Neuronal stem cell (in vitro differentiated cells): Measurements from ENCODE around the gene MMS19.
"Not testable (repeated sequence)": the region's sequence is repeated elsewhere in the genome, so short reads cannot be mapped to it uniquely, and the experiment has no call there.

ENCODE experiments used
- DNase-seq: peaks from one replicate; pipeline ENCODE4 v3.0.0-alpha.2; 2013; ENCODE audit warnings: low spot score
- H2AFZ ChIP-seq: one replicate; pipeline ENCODE4 v1.6.1; 2013; ENCODE audit warnings: mild to moderate bottlenecking, low read length, inconsistent platforms
- H2AK5ac ChIP-seq: 2 replicates; pipeline ENCODE4 v1.6.1; 2013; ENCODE audit warnings: low read depth, mild to moderate bottlenecking, inconsistent platforms, low read length, moderate library complexity, mixed read lengths
- H2BK120ac ChIP-seq: 2 replicates; pipeline ENCODE4 v1.6.1; 2013; ENCODE audit warnings: low read depth, mild to moderate bottlenecking, inconsistent platforms, low read length, moderate library complexity, mixed read lengths
- H2BK12ac ChIP-seq: one replicate; pipeline ENCODE4 v1.6.1; 2013; ENCODE audit warnings: low read length, inconsistent platforms
- H2BK15ac ChIP-seq: 2 replicates; pipeline ENCODE4 v1.6.1; 2013; ENCODE audit warnings: mild to moderate bottlenecking, low read length, inconsistent platforms, mixed read lengths
- H2BK5ac ChIP-seq: one replicate; pipeline ENCODE4 v1.6.1; 2013; ENCODE audit warnings: inconsistent platforms, mild to moderate bottlenecking, low read length, moderate library complexity
- H3K14ac ChIP-seq: one replicate; pipeline ENCODE4 v1.6.1; 2013; ENCODE audit warnings: low read length, inconsistent platforms
- H3K18ac ChIP-seq: 2 replicates; pipeline ENCODE4 v1.6.1; 2013; ENCODE audit warnings: low read length, inconsistent platforms
- H3K23ac ChIP-seq: 2 replicates; pipeline ENCODE4 v1.6.1; 2013; ENCODE audit warnings: low read depth, mild to moderate bottlenecking, mixed read lengths, low read length, inconsistent platforms; ENCODE audit not compliant: poor library complexity
- H3K27ac ChIP-seq: replicated peaks from 3 replicates; pipeline ENCODE4 v1.5.1; 2013; ENCODE audit warnings: low read length, inconsistent platforms
- H3K27me3 ChIP-seq, 3 experiments: 2 replicates each; pipeline ENCODE4 v1.6.1; 2013; ENCODE audit warnings: low read length in 3 of 3, mild to moderate bottlenecking in 2 of 3, inconsistent platforms in 1 of 3, low read depth in 1 of 3, mixed read lengths in 1 of 3, moderate library complexity in 1 of 3; ENCODE audit not compliant: control insufficient read depth in 3 of 3, insufficient read depth in 3 of 3
- H3K36me3 ChIP-seq, 2 donors: replicated peaks in 1 of 2; 2 replicates each; pipeline ENCODE4 v1.6.1; 2013; ENCODE audit warnings: low read length in 2 of 2; ENCODE audit not compliant: control insufficient read depth in 2 of 2, insufficient read depth in 2 of 2
- H3K4ac ChIP-seq: 2 replicates; pipeline ENCODE4 v1.6.1; 2013; ENCODE audit warnings: inconsistent platforms, mild to moderate bottlenecking, low read length, moderate library complexity
- H3K4me1 ChIP-seq, 2 donors: 1 replicate in 1 of 2; 2 replicates in 1 of 2; pipeline ENCODE4 v1.6.1; 2013; ENCODE audit warnings: low read length in 2 of 2, low read depth in 1 of 2; ENCODE audit not compliant: control insufficient read depth in 2 of 2, insufficient read depth in 1 of 2
- H3K4me2 ChIP-seq: one replicate; pipeline ENCODE4 v1.6.1; 2013; ENCODE audit warnings: mild to moderate bottlenecking, low read length, inconsistent platforms; ENCODE audit not compliant: insufficient read depth, poor library complexity, severe bottlenecking
- H3K4me3 ChIP-seq, 2 donors: 2 replicates each; pipeline ENCODE4 v1.5.1; 2013; ENCODE audit warnings: low read length in 2 of 2, mild to moderate bottlenecking in 2 of 2, inconsistent platforms in 1 of 2, moderate library complexity in 1 of 2
- H3K79me1 ChIP-seq: one replicate; pipeline ENCODE4 v1.6.1; 2013; ENCODE audit warnings: low read depth, mild to moderate bottlenecking, inconsistent platforms, low read length, moderate library complexity
- H3K9ac ChIP-seq: one replicate; pipeline ENCODE4 v1.6.1; 2013; ENCODE audit warnings: mild to moderate bottlenecking, low read depth, low read length, inconsistent platforms; ENCODE audit not compliant: poor library complexity
- H3K9me3 ChIP-seq, 2 donors: replicated peaks in 1 of 2; 2 replicates each; pipeline versions ENCODE3 to v1.6.1; 2013; ENCODE audit warnings: low read length in 2 of 2, mild to moderate bottlenecking in 2 of 2, inconsistent platforms in 1 of 2, low read depth in 1 of 2, mixed read lengths in 1 of 2, moderate library complexity in 1 of 2; ENCODE audit not compliant: control insufficient read depth in 2 of 2, insufficient read depth in 1 of 2
- H4K8ac ChIP-seq: one replicate; pipeline ENCODE4 v1.6.1; 2013; ENCODE audit warnings: low read depth, mild to moderate bottlenecking, inconsistent platforms, low read length, moderate library complexity
- H4K91ac ChIP-seq: one replicate; pipeline ENCODE4 v1.6.1; 2013; ENCODE audit warnings: low read length, low read depth, mild to moderate bottlenecking, inconsistent platforms; ENCODE audit not compliant: poor library complexity
- WGBS, 2 donors: extraction: QIAGEN DNeasy Blood & Tissue Kit; methylation state at CpG; one replicate each; pipeline ENCODE4 v1.1.7; 2013; ENCODE audit warnings: missing lambda C conversion rate in 2 of 2, mixed read lengths in 1 of 2; ENCODE audit not compliant: insufficient read length in 2 of 2, insufficient replicate concordance in 1 of 2; ENCODE audit errors: extremely low coverage in 2 of 2; 5-methylcytosine and 5-hydroxymethylcytosine counted together

The MMS19 gene

GRCh38 chr10:97529685-97530465, 31.7 kb upstream of the MMS19 start:
- no peak overlapping the region for H3K4me3 ChIP-seq
- no peak overlapping the region for H4K91ac ChIP-seq
- no peak overlapping the region for H3K4ac ChIP-seq
- no peak for DNase-seq
- peaks cover 1 to 6% of the 10 kb centered on the region in 2 donors for H3K9me3 ChIP-seq
- H2BK120ac ChIP-seq = no peak overlapping the region
- no peaks in the 10 kb centered on the region for H3K79me1 ChIP-seq
- H2BK15ac ChIP-seq = no peak overlapping the region
- no peak overlapping the region for H3K27ac ChIP-seq
- H3K9ac ChIP-seq = no peak overlapping the region
- no peaks in the 10 kb centered on the region for H3K36me3 ChIP-seq
- H2AFZ ChIP-seq = no peak overlapping the region
- H2AK5ac ChIP-seq = no peak overlapping the region
- H2BK5ac ChIP-seq = no peak overlapping the region
- H4K8ac ChIP-seq = no peak overlapping the region
- H3K14ac ChIP-seq = no peak overlapping the region
- WGBS, 2 donors = no CpG with 5 or more reads among the region's 14 CpGs
- no peak overlapping the region for H3K4me2 ChIP-seq
- peaks cover 3 to 8% of the 10 kb centered on the region in 2 donors for H3K4me1 ChIP-seq
- no peaks in the 10 kb centered on the region for H3K27me3 ChIP-seq
- H3K23ac ChIP-seq = no peak overlapping the region
- no peak overlapping the region for H3K18ac ChIP-seq
- H2BK12ac ChIP-seq = no peak overlapping the region

GRCh38 chr10:97528876-97529275, 30.7 kb upstream of the MMS19 start:
- H3K4me2 ChIP-seq, H4K8ac ChIP-seq, H3K27ac ChIP-seq, H3K23ac ChIP-seq, H3K14ac ChIP-seq, H3K79me1 ChIP-seq, H3K27me3 ChIP-seq, H3K9ac ChIP-seq, H3K4me1 ChIP-seq, DNase-seq, H2BK5ac ChIP-seq, H2BK15ac ChIP-seq, H3K9me3 ChIP-seq, H2BK120ac ChIP-seq, H2BK12ac ChIP-seq, H3K4ac ChIP-seq, H4K91ac ChIP-seq, H3K36me3 ChIP-seq, H2AK5ac ChIP-seq, H3K4me3 ChIP-seq, H3K18ac ChIP-seq, H2AFZ ChIP-seq: not testable (repeated sequence)
- WGBS, 2 donors = no CpG with 5 or more reads among the region's 29 CpGs

GRCh38 chr10:97525683-97526110, 27.5 kb upstream of the MMS19 start:
- Histone ChIP-seq H3K9me3 (peaks cover 1 to 6% of the 10 kb centered on the region in 2 donors), H3K27me3 (no peaks in the 10 kb centered on the region), H2BK15ac (no peak overlapping the region), H4K8ac (no peak overlapping the region), H2AK5ac (no peak overlapping the region), H3K4me1 (no peaks in the 10 kb centered on the region), H4K91ac (no peak overlapping the region), H3K9ac (no peak overlapping the region), H3K36me3 (no peaks in the 10 kb centered on the region), H2BK12ac (no peak overlapping the region), H3K79me1 (no peaks in the 10 kb centered on the region), H3K14ac (no peak overlapping the region), H3K4me2 (no peak overlapping the region), H2BK5ac (no peak overlapping the region), H2AFZ (no peak overlapping the region), H3K4me3 (no peak overlapping the region), H3K27ac (no peak overlapping the region), H3K23ac (no peak overlapping the region), H2BK120ac (no peak overlapping the region), H3K18ac (no peak overlapping the region), H3K4ac (no peak overlapping the region)
- no CpG with 5 or more reads among the region's 1 CpG for WGBS, 2 donors
- no peak for DNase-seq

- H3K9ac ChIP-seq = no peak overlapping the region
- H3K4me2 ChIP-seq = no peak overlapping the region
- no peaks in the 10 kb centered on the region for H3K27me3 ChIP-seq
- no peak overlapping the region for H2AK5ac ChIP-seq
- no peak overlapping the region for H2BK12ac ChIP-seq
- no peak overlapping the region for H3K4ac ChIP-seq
- WGBS, 2 donors = no CpG with 5 or more reads among the region's 5 CpGs
- H4K91ac ChIP-seq = no peak overlapping the region
- H3K79me1 ChIP-seq = no peaks in the 10 kb centered on the region
- no peak overlapping the region for H2BK120ac ChIP-seq
- H4K8ac ChIP-seq = no peak overlapping the region
- no peak overlapping the region for H2BK15ac ChIP-seq
- no peaks in the 10 kb centered on the region for H3K4me1 ChIP-seq
- no peaks in the 10 kb centered on the region for H3K36me3 ChIP-seq
- H2BK5ac ChIP-seq = no peak overlapping the region
- no peak overlapping the region for H2AFZ ChIP-seq
- no peak overlapping the region for H3K27ac ChIP-seq
- no peak overlapping the region for H3K4me3 ChIP-seq
- peaks cover 1 to 6% of the 10 kb centered on the region in 2 donors for H3K9me3 ChIP-seq
- no peak overlapping the region for H3K23ac ChIP-seq
- no peak for DNase-seq
- no peak overlapping the region for H3K14ac ChIP-seq
- H3K18ac ChIP-seq = no peak overlapping the region
These were observed 26.9 kb upstream of the MMS19 start for GRCh38 chr10:97525086-97525485.
